HG03432 (cell line): ENCODE results near the gene ESRP2.

Source experiments
- ATAC-seq: cut with Tn5 transposase; IDR thresholded peaks from one replicate; pipeline ENCODE4 v1.9.1; 2021; ENCODE audit warnings: mild to moderate bottlenecking, moderate library complexity; ENCODE audit not compliant: unreplicated experiment

Gene ESRP2

DNA sequence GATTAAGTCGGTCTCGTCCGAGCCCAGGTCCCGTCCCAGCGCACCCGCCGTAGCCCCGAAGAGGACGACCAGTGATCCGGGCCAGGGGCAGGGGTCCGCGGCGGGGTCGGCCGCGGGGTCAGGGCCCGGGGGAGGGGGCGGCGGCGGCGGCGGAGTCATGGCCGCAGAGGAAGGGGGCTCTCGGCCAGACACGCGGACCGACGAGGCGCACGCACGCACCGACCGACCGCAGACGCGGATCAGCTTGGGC lies at the start of gene ESRP2:
Gene ESRP2 (minus strand): TSS at position 241 of the 250 bp plus-strand sequence. CDS start 82 bp downstream, at position 159.
- no peak for ATAC-seq

DNA sequence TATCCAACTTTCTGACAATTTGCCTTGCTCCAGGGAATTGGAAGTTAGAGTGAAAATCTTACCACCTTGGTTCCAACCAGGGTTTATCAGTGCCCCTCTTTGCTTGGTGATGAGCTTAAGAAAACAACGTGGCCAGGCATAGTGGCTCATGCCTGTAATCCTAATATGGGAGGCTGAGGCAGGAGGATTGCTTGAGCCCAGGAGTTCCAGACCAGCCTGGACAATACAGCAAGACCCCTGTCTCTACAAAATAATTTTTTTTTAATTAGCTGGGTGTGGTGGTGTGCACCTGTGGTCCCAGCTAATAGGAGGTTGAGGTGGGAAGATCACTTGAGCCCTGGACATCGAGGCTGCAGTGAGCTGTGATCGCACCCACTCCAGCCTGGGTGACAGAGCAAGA lies 49.8 kb upstream of the ESRP2 start:
- ATAC-seq, result no peak

DNA sequence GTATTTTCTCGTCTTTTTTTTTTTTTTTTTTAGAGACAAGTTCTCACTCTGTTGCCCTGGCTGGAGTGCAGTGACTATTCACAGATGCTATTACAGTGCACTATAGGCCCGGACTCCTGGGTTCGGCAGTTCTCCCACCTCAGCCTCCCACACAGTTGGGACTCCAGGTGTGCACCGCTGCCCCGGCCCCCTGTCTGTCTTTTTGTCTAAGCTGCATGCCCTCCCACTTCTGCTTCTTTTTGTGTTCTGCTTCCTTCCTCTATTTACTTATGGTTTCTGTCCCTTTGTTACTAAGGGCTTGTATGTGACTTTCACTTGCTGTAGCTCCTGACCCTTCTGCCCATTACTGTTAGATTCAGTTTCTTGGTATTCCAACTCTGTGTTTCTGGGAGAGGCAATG lies 48.9 kb upstream of the ESRP2 start:
- peak; percentile 47 for ATAC-seq

DNA sequence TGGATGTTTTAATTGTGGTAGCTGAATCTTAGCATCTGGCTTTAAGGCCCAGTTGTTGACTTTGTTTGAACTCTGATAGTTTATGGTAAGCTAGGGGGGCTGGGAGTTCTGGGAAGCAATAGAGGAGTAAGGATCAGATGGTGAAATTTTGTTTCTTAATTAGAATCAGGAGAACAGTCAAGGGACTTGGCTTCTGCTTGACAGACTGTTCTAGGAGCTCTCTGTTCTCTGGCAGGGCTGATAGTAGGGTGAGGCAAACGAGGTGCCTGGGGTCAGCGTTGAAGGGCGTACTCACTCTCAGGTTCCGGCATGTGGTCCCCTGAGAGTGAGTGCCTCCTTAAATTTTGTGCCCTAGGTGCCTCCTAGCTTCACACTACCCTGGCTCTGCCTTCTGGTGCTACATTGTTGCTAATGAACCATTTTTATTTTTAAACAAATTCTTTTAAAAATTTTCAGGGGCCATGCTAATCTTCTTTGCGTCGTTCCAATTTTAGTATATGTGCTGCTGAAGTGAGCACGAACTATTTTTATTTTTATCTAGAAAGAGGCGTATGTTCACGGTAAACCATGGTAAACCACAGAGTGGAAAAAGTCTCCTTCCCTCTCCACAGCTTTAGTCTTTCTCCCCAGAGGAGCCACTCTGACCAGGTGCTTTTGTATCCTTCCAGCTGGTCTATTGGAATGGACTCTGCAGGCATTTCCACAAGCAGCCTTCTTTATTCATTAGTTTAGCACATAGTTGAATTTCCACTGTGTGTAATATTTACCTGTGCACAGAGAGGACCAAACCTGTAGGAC lies 48.1 kb upstream of the ESRP2 start:
- peak; percentile 44 for ATAC-seq

DNA sequence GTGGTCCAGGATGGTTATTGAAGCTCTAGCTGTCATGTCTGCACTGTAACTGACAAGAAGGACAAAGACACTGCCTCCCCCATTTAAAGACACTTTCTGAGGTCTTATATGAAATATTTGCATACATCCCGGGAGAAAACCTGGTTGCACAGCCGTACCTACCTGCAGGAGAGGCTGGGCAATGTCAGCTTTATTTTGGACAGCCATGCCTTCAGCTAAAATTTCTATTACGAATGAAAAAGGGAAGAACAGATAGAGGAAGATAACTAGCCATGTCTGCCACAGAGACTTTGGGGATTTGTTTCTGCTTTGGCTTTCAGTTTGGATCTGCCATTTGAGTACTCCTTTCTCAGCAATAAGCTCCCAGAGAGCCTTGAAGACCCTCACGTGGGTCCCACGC lies 47.4 kb upstream of the ESRP2 start:
- no peak for ATAC-seq

DNA sequence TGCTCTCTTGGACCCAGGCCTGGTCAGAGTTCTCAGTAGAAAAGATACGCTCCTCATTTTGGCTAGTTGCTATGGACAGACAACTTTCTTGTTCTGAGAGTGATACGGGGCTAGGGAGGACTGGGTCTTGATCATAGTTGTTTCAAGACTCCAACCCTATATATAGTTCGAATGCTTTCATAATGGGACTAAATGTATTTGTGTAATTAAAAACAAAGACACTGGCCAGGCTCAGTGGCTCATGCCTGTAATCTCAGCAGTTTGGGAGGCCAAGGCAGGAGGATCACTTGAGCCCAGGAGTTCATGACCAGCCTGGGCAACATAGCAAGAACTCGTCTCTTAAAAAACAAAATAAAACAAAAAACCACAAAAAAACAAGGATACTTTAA lies 46.1 kb upstream of the ESRP2 start:
- ATAC-seq, result no peak

DNA sequence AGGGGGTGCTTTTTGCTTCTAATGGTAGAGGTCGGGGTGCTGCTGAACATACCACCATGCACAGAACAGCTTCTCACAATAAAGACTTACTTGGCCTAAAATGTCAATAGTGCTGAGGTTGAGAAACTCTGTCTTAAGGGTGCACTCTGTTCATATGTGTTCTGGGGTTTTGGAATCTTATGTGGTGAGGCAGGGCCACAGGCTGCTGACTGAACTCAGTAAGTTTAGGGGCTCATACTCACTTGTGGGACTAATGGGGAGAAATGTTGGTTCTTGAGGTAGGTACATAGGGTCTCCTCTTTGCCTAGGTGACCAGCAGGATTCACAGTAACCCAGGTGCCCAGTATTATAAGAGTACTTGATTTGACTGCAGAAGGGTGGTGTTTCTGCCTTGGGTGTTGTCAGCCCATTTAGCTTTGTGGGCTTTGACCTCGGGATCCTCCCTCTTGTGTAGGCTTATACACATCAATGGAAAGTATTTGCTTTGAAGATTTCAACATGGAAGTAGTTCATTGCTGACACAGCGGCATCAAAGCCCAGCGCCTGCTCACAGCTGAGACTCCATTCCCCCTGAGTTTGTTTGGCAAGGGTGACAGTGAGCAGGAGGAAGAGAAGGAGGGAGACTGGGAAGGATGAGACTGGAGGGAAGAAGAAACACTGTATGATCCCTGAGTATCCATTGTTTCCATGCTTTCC lies 45.6 kb upstream of the ESRP2 start:
- ATAC-seq, result no peak

DNA sequence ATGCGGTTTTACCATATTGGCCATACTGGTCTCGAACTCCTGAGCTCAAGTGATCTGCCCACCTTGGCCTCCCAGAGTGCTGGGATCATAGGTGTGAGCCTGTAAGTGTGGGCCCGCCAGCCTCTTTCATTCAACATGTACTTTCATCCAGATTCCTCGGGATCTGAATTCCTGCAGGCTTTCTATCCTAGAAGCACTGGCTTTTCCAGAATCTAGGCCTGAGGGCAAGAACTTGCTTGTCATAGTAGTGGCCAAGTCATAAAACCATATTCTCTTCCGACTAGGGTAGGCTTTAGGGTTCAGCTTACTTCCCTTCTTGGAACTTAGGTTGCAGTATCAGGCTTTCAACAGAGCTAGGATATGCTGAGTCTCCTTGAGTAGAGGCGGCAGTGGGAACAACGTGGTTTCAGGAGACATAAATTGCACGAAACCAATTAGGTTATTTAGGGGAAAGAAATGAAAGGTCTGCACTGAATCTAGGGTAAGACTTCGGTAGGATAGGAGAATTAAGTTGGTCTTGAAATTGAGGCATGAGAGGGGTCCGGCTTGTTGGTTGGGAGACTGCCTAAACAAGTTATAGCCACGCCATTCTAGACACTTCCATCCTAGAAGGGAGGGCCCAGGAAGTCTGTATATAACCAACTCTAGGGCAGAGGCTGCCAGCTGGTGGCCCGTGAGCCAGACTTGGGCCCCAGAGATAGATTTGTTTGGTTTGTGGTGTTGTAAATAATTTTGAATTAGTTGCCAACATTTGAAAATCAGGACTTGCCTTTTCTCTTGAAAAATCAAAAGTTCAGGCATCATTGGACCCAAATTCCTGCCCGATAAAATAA lies 44.0 kb upstream of the ESRP2 start:
- no peak for ATAC-seq

DNA sequence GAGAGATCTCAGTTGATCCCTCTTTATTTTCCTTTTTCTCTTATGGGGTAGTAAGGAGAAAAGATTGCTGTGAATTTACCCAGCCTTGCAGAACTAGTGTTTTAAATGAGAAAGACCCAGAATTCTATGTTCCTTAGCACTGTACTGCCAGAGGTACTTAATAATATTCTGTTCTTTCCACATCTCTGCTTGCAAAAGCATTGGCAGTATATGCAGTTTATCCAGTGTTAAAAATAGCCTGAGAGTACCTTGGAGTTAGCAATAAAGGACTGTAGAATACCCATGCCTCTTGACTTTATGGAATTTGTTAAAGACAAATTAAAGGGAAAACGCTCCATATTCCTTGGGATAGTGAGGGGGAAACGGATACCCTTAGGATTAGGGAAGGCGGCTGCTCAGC lies 40.3 kb upstream of the ESRP2 start:
- ATAC-seq, result no peak

DNA sequence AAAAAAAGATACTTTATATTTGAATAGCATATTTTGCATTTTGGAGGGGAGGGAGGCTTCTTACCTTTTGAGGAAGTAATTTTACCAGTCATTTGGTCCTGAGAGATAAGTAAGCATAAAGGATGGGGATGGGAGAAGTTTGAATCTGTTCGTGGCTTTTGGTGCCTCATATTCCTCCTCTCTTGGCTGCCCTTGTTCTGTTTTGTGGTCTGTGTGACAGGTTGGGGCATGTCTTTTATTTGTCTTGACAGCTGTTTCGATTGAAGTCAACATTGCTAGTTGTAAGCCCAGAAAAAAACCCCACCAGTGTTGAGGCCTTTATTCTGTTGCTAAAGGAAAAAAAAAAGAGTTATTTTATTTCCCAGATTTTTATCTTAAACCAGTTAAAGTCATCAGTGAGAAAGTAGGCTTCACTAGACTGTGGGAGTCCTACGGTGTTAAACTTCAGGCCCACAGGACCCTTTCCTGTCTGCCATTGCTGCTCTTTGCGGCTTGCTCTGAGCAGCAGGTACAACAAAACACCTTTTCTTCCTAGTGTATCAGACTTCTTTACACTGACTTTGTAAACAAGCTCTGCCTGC lies 39.8 kb upstream of the ESRP2 start:
- ATAC-seq, result peak; percentile 82

DNA sequence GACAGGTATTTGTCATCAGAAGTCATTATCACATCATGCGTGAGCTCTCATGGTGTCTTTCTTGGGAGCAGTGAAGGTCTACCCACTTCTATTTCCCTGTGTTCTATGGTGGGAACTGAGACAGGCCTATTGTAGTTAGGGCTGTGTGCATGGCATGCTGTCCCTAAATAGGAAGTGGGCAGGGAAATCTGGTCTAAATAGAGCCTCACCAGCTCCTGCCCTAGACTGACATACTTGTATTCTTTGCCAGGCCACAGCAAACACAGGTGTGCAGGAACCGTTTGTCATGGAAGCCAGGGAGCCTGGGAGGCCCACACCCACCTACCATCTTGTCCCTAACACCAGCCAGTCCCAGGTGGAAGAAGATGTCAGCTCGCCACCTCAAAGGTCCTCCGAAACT lies 38.5 kb upstream of the ESRP2 start:
- ATAC-seq, result no peak

DNA sequence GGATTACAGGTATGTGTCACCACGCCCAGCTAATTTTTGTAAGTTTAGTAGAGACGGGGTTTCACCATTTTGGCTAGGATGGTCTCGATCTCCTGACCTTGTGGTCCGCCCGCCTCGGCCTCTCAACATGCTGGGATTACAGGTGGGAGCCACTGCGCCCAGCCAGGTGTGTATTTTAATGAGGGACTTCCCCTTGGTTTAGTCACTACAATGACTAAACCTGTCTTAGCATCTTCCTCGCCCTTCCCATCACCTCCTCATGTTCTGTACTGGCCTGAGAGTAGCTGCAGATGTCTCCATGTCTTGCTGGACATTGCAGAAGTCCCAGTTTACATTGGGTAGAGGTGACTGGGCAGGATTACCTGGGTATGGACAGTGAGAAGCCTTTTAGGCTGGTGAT lies 38.0 kb upstream of the ESRP2 start:
- no peak for ATAC-seq

DNA sequence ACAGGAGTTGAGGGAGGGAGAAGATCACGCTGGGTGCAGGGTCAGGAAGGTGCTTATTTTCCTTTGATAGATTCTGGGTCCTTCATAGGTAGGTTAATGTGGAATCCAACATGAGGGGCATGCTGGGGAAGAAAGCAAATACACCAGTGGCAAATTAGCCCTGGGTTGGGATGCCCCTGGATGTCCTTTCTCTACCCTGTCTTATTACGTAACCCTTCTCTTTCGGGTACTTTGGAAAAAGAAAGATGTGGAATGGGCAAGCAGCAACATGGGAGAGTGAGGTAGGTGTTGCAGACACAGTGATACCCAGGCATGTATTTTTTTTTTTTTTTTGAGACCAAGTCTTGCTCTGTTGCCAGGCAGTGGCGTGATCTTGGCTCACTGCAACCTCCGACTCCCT lies 37.5 kb upstream of the ESRP2 start:
- no peak for ATAC-seq

DNA sequence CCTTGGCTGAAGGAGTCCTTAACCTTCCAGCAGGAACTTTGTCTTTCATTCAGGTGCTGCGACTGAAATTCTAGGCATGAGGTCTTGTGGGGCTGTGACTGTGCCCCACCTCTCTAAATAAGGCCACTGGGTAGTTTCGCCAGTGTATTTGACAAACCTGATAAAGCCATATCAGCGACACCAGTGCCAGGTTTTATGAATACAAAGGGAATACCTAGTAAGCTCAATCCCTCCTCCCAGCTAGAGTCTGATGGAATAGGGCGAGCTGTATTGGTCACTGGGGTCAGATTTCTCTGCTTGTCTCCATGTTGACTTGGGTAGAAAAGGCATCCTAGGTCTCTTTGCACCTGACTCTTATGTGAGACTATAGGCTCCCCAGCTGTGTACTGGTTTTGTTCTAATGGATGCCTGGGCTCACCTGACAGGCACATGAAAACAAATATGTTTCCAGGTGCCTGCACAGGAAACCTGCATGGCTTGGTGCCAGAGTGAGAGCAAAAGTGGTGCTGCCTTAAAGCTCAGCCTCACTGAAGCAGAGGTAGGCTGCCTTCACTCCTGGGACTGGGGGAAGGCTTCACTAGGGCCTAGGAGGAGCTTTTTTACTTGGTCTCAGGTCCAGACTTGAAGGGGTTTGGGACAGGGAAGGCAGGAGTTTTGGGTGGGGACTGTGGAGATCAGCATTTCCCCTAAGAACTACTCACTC lies 36.7 kb upstream of the ESRP2 start:
- ATAC-seq, result no peak

DNA sequence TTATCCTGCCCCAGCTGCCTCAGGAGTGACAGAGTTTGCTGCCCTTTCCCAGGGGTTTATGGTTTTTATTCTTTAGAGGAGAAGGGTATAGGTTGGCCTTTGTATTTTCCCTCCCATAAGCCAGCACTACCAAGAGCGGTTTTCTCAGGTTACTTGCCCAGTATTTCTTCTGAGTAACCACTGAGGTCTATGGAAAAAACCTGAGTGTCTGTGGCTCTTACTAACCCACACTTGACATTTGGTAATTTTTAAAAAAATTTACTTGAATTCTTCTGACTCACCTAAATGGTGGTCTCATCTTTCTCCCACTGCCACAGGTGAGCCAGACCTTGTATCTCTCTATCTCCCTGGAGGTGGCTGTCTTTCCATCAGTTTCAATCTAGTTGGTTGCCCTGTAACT lies 34.4 kb upstream of the ESRP2 start:
- ATAC-seq, result no peak

DNA sequence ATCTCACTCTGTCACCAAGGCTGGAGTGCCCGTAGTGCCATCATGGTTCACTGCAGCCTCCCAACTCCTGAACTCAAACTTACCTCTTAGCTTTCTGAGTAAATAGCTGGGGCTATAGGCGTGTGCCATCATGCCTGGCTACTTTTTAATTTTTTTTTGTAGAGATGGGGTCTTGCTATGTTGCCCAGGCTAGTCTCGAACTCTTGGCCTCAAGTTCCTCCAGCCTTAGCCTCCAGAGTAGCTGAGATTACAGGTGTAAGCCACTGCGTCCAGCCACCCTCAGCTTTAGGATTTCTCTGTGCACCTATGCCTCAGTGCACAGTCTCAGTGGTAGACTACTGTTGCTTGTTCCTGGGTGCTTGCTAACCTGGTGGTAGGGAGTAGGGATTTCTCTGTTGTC lies 33.9 kb upstream of the ESRP2 start:
- no peak for ATAC-seq

DNA sequence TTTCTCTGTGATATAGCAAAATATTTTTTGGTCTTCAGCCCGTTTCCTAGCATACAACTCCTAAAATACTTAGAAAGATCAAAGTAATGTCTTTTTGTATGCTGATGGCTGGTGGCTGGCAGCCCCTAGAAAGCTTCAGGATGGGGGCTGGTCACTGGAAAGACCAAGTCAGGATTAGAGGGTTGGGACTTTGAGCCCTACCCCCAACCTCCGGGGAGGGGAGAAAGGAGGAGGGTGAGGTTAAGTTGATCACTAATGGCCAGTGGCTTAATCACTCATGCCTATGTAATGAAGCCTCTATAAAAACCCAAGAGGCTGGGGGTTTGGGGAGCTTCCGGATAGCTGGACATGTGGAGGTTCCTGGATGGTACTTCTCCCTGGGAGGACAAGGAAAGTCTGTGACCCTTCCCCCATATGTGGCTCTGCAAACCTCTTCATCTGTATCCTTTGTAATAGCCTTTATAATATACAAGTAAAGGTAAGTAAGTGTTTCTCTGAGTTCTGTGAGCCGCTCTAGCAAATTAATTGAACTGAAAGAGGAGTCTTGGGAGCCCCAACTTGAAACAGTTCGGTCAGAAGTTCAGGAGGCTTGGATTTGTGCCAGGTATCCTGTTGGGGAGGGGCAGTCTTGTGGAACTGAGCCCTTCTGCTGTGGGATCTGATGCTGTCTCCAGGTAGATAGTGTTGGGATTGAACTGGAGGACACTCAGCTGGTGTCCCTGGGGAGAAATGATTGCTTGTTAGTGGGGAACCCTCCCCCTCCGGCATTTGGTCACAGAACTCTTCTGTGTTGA lies 31.9 kb upstream of the ESRP2 start:
- no peak for ATAC-seq

DNA sequence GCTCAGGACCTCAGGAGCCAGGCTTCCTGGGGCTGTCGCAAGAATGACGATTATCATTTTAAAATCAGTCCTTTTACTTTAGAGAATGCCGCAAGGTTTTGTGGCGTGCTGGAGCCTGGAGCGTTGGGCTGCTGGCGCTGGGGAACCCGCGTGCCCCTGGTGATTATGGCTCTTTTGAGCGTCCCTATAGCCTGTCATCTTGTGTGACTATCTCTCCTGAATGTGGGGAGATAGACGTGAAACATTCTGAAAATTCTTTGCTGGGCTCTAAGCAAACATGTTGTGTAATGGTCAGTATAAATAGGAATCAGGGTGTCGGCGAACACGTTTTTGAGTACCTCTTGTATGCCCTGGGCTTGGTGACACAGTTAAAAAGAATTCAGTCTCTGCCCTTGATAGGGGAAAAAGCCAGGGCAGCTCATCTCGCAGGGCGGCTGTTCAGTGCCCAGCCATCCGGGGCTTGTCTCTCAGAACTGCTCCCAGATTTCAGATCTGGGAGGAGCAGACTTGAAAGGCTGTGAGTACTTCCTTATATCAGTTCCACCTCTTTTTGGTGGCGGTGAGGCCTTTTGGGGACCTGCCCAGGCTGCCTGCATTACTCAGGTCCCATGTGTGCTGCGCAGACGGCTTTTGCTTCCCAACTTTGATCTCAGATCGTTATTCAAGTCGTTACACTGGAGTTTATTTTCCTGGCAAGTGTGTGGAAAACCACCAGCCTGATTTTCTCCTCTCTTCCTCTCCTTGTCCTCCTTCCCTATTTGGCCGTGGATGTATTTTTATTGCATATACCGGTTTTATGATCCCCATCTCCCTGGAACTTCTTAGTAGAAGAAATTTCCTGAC lies 29.4 kb upstream of the ESRP2 start:
- no peak for ATAC-seq
